Glomerular visceral epithelial cell (primary cell): ENCODE measurements around the gene FAM25C.
"Not testable (repeated sequence)": the region's sequence is repeated elsewhere in the genome, so short reads cannot be mapped to it uniquely, and the experiment has no call there.

Source experiments
- DNase-seq: peaks from one replicate; pipeline ENCODE4 v3.0.0-alpha.2; 2016; ENCODE audit errors: extremely low spot score

Gene FAM25C

GRCh38 chr10:47999691-48000090, at the start of gene FAM25C:
TSS of gene FAM25C (minus strand) at chr10:47999791. CDS start at chr10:47999765, 26 bp downstream.
- DNase-seq: not testable (repeated sequence)

GRCh38 chr10:48044557-48044956, 45.0 kb upstream of the FAM25C start:
- DNase-seq: not testable (repeated sequence)

- not testable (repeated sequence) for DNase-seq
Observed at GRCh38 chr10:48031390-48031789, 31.8 kb upstream of the FAM25C start.

GRCh38 chr10:48002306-48002705, 2.7 kb upstream of the FAM25C start:
- DNase-seq: not testable (repeated sequence)

GRCh38 chr10:47994045-47994444, 5.5 kb downstream of the FAM25C start:
- peak; percentile 31 for DNase-seq

GRCh38 chr10:47992560-47992959, 7.0 kb downstream of the FAM25C start:
- not testable (repeated sequence) for DNase-seq

GRCh38 chr10:47991706-47992105, 7.9 kb downstream of the FAM25C start:
- DNase-seq: peak; percentile 5

- DNase-seq: not testable (repeated sequence)
Observed at GRCh38 chr10:47990097-47990496, 9.5 kb downstream of the FAM25C start.

- DNase-seq: not testable (repeated sequence)
Observed at GRCh38 chr10:47989542-47989950, 10.0 kb downstream of the FAM25C start.

- peak; percentile 90 for DNase-seq
Observed at GRCh38 chr10:47988718-47989541, 10.7 kb downstream of the FAM25C start.

- DNase-seq: not testable (repeated sequence)
Observed at GRCh38 chr10:47987952-47988351, 11.6 kb downstream of the FAM25C start.

- DNase-seq: not testable (repeated sequence)
Observed at GRCh38 chr10:47986413-47987230, 13.0 kb downstream of the FAM25C start.

- DNase-seq: not testable (repeated sequence)
Observed at GRCh38 chr10:47975409-47975808, 24.2 kb downstream of the FAM25C start.

- DNase-seq: not testable (repeated sequence)
Observed at GRCh38 chr10:47973131-47973530, 26.5 kb downstream of the FAM25C start.

- not testable (repeated sequence) for DNase-seq
Observed at GRCh38 chr10:47972077-47972476, 27.5 kb downstream of the FAM25C start.

GRCh38 chr10:47971598-47971997, 28.0 kb downstream of the FAM25C start:
- not testable (repeated sequence) for DNase-seq

- DNase-seq: not testable (repeated sequence)
Observed at GRCh38 chr10:47970047-47970446, 29.5 kb downstream of the FAM25C start.

GRCh38 chr10:47968988-47969387, 30.6 kb downstream of the FAM25C start:
- DNase-seq: not testable (repeated sequence)

GRCh38 chr10:47964280-47965063, 35.1 kb downstream of the FAM25C start:
- DNase-seq: not testable (repeated sequence)

- DNase-seq: not testable (repeated sequence)
Observed at GRCh38 chr10:47962785-47963184, 36.8 kb downstream of the FAM25C start.

GRCh38 chr10:47960699-47961098, 38.9 kb downstream of the FAM25C start:
- not testable (repeated sequence) for DNase-seq

- DNase-seq: peak; percentile 44
Observed at GRCh38 chr10:47959677-47960076, 39.9 kb downstream of the FAM25C start.
